ENCODE results near the gene CBFA2T3.
"Not testable (repeated sequence)": the region's sequence is repeated elsewhere in the genome, so short reads cannot be mapped to it uniquely, and the experiment has no call there.

Gene CBFA2T3

GRCh38 chr16:89013111-89013510 lies 36.1 kb upstream of the CBFA2T3 start:
- DNase-seq: no peak

- no peak for DNase-seq
Observed at GRCh38 chr16:89012622-89012995, 35.6 kb upstream of the CBFA2T3 start.

GRCh38 chr16:89011909-89012621 lies 35.1 kb upstream of the CBFA2T3 start:
- DNase-seq: no peak

- no peak for DNase-seq
Observed at GRCh38 chr16:89010210-89010925, 33.4 kb upstream of the CBFA2T3 start.

- no peak for DNase-seq
Observed at GRCh38 chr16:89009343-89010209, 32.6 kb upstream of the CBFA2T3 start.

GRCh38 chr16:89008796-89009195 lies 31.8 kb upstream of the CBFA2T3 start:
- DNase-seq: not testable (repeated sequence)

- DNase-seq: no peak
Observed at GRCh38 chr16:89007371-89008249, 30.6 kb upstream of the CBFA2T3 start.

- no peak for DNase-seq
Observed at GRCh38 chr16:89006036-89006752, 29.2 kb upstream of the CBFA2T3 start.

GRCh38 chr16:89005201-89006035 lies 28.4 kb upstream of the CBFA2T3 start:
- DNase-seq: no peak

- peak in 6 of 56 donors; percentile 1 to 37 (median 12) for DNase-seq
Observed at GRCh38 chr16:89004209-89004831, 27.3 kb upstream of the CBFA2T3 start.

GRCh38 chr16:89003831-89004208 lies 26.8 kb upstream of the CBFA2T3 start:
- no peak for DNase-seq

GRCh38 chr16:89002851-89003830 lies 26.1 kb upstream of the CBFA2T3 start:
- DNase-seq: no peak

- not testable (repeated sequence) for DNase-seq
Observed at GRCh38 chr16:89002081-89002480, 25.1 kb upstream of the CBFA2T3 start.

- no peak for DNase-seq
Observed at GRCh38 chr16:89001117-89002027, 24.4 kb upstream of the CBFA2T3 start.

- no peak for DNase-seq
Observed at GRCh38 chr16:89000207-89000959, 23.4 kb upstream of the CBFA2T3 start.

Measured in amygdala (tissue), 56 donors.